HUES48 (cell line): ENCODE measurements around the gene CASTOR2.
A peak's percentile ranks its signal among the peaks of the same experiment; 100 is the strongest.
"Not testable (repeated sequence)": the region's sequence is repeated elsewhere in the genome, so short reads cannot be mapped to it uniquely, and the experiment has no call there.

Source experiments
- H3K27ac ChIP-seq: one replicate; pipeline ENCODE4 v1.7.0; 2013; ENCODE audit warnings: low read depth, low read length, inconsistent platforms
- H3K27me3 ChIP-seq: 2 replicates; pipeline ENCODE4 v1.6.1; 2013; ENCODE audit warnings: mild to moderate bottlenecking, low read length; ENCODE audit not compliant: control insufficient read depth, insufficient read depth
- H3K36me3 ChIP-seq: 2 replicates; pipeline ENCODE4 v1.6.1; 2013; ENCODE audit warnings: low read length; ENCODE audit not compliant: control insufficient read depth, insufficient read depth
- H3K4me1 ChIP-seq: 2 replicates; pipeline ENCODE4 v1.6.1; 2013; ENCODE audit warnings: mild to moderate bottlenecking, low read length; ENCODE audit not compliant: control insufficient read depth, insufficient read depth
- H3K4me3 ChIP-seq: 2 replicates; pipeline ENCODE4 v1.5.1; 2013; ENCODE audit warnings: mild to moderate bottlenecking, low read depth, low read length
- H3K9ac ChIP-seq: 2 replicates; pipeline ENCODE4 v1.6.1; 2013; ENCODE audit warnings: mild to moderate bottlenecking, low read depth, low read length, moderate library complexity
- H3K9me3 ChIP-seq: 2 replicates; pipeline ENCODE4 v1.6.1; 2013; ENCODE audit warnings: low read length; ENCODE audit not compliant: control insufficient read depth, insufficient read depth

CASTOR2 gene

GRCh38 chr7:74964511-74965119, at the start of gene CASTOR2:
TSS of gene CASTOR2 (plus strand) at chr7:74964705. CDS start at chr7:74964986, 281 bp downstream.
- not testable (repeated sequence) for H3K9ac ChIP-seq, H3K4me1 ChIP-seq, H3K36me3 ChIP-seq, H3K27ac ChIP-seq, H3K9me3 ChIP-seq, H3K27me3 ChIP-seq
- H3K4me3 ChIP-seq: peak within 1 kb of the TSS; percentile 47

GRCh38 chr7:74922321-74922890, 42.1 kb upstream of the CASTOR2 start:
- H3K27me3 ChIP-seq, H3K9me3 ChIP-seq, H3K4me1 ChIP-seq, H3K36me3 ChIP-seq, H3K27ac ChIP-seq, H3K9ac ChIP-seq, H3K4me3 ChIP-seq: not testable (repeated sequence)

- H3K4me1 ChIP-seq, H3K9me3 ChIP-seq, H3K27ac ChIP-seq, H3K27me3 ChIP-seq, H3K4me3 ChIP-seq, H3K9ac ChIP-seq, H3K36me3 ChIP-seq: not testable (repeated sequence)
Measured at GRCh38 chr7:74923644-74924043, 40.9 kb upstream of the CASTOR2 start.

- H3K9ac ChIP-seq, H3K36me3 ChIP-seq, H3K4me3 ChIP-seq, H3K27me3 ChIP-seq, H3K27ac ChIP-seq, H3K4me1 ChIP-seq, H3K9me3 ChIP-seq: not testable (repeated sequence)
Measured at GRCh38 chr7:74926968-74927367, 37.5 kb upstream of the CASTOR2 start.

GRCh38 chr7:74931563-74932328, 32.8 kb upstream of the CASTOR2 start:
- H3K4me1 ChIP-seq, H3K9ac ChIP-seq, H3K4me3 ChIP-seq, H3K9me3 ChIP-seq, H3K27me3 ChIP-seq, H3K36me3 ChIP-seq, H3K27ac ChIP-seq: not testable (repeated sequence)

GRCh38 chr7:74939429-74939828, 25.1 kb upstream of the CASTOR2 start:
- H3K9ac ChIP-seq, H3K4me1 ChIP-seq, H3K27me3 ChIP-seq, H3K27ac ChIP-seq, H3K4me3 ChIP-seq, H3K9me3 ChIP-seq, H3K36me3 ChIP-seq: not testable (repeated sequence)

GRCh38 chr7:74941302-74942069, 23.0 kb upstream of the CASTOR2 start:
- H3K9ac ChIP-seq, H3K4me3 ChIP-seq, H3K36me3 ChIP-seq, H3K27ac ChIP-seq, H3K27me3 ChIP-seq, H3K4me1 ChIP-seq, H3K9me3 ChIP-seq: not testable (repeated sequence)

- not testable (repeated sequence) for H3K9ac ChIP-seq, H3K27ac ChIP-seq, H3K4me3 ChIP-seq, H3K27me3 ChIP-seq, H3K9me3 ChIP-seq, H3K36me3 ChIP-seq, H3K4me1 ChIP-seq
Measured at GRCh38 chr7:74943923-74944322, 20.6 kb upstream of the CASTOR2 start.

- H3K9me3 ChIP-seq, H3K36me3 ChIP-seq, H3K27me3 ChIP-seq, H3K4me1 ChIP-seq, H3K27ac ChIP-seq, H3K9ac ChIP-seq, H3K4me3 ChIP-seq: not testable (repeated sequence)
Measured at GRCh38 chr7:74947741-74948140, 16.8 kb upstream of the CASTOR2 start.

GRCh38 chr7:74953774-74954173, 10.7 kb upstream of the CASTOR2 start:
- H3K4me3 ChIP-seq, H3K36me3 ChIP-seq, H3K27me3 ChIP-seq, H3K9me3 ChIP-seq, H3K27ac ChIP-seq, H3K9ac ChIP-seq, H3K4me1 ChIP-seq: not testable (repeated sequence)

GRCh38 chr7:74958328-74958727, 6.2 kb upstream of the CASTOR2 start:
- not testable (repeated sequence) for H3K27ac ChIP-seq, H3K4me3 ChIP-seq, H3K4me1 ChIP-seq, H3K27me3 ChIP-seq, H3K9me3 ChIP-seq, H3K36me3 ChIP-seq, H3K9ac ChIP-seq
